HG02571 (cell line): ENCODE measurements around the gene NAB1.
A peak's percentile ranks its signal among the peaks of the same experiment; 100 is the strongest.

Source experiments
- ATAC-seq: cut with Tn5 transposase; IDR thresholded peaks from one replicate; pipeline ENCODE4 v1.9.1; 2021; ENCODE audit warnings: mild to moderate bottlenecking, moderate library complexity; ENCODE audit not compliant: unreplicated experiment

NAB1 gene

GRCh38 chr2:190636361-190636760, 12.5 kb upstream of the NAB1 start:
- no peak for ATAC-seq

GRCh38 chr2:190637281-190637734, 11.6 kb upstream of the NAB1 start:
- ATAC-seq, result no peak

- no peak for ATAC-seq
Measured at GRCh38 chr2:190637903-190638618, 10.8 kb upstream of the NAB1 start.

GRCh38 chr2:190640117-190640516, 8.8 kb upstream of the NAB1 start:
- ATAC-seq, result no peak

GRCh38 chr2:190641469-190641868, 7.4 kb upstream of the NAB1 start:
- ATAC-seq, result no peak

GRCh38 chr2:190646780-190647522, 1.9 kb upstream of the NAB1 start:
- ATAC-seq, result no peak

GRCh38 chr2:190648289-190649034, 421 bp upstream of the NAB1 start:
- ATAC-seq, result peak; percentile 62

GRCh38 chr2:190649798-190650390, 1.0 kb downstream of the NAB1 start:
- ATAC-seq, result no peak

- no peak for ATAC-seq
Measured at GRCh38 chr2:190651413-190651812, 2.5 kb downstream of the NAB1 start.

GRCh38 chr2:190653231-190653630, 4.3 kb downstream of the NAB1 start:
- no peak for ATAC-seq

GRCh38 chr2:190653931-190654330, 5.0 kb downstream of the NAB1 start:
- ATAC-seq, result no peak

GRCh38 chr2:190655113-190655512, 6.2 kb downstream of the NAB1 start:
- no peak for ATAC-seq

- ATAC-seq, result no peak
Measured at GRCh38 chr2:190655570-190655969, 6.7 kb downstream of the NAB1 start.

GRCh38 chr2:190656301-190656700, 7.4 kb downstream of the NAB1 start:
- ATAC-seq, result no peak

GRCh38 chr2:190657474-190658255, 8.8 kb downstream of the NAB1 start:
- ATAC-seq, result no peak

- no peak for ATAC-seq
Measured at GRCh38 chr2:190659553-190659952, 10.7 kb downstream of the NAB1 start.

GRCh38 chr2:190662754-190663153, 13.9 kb downstream of the NAB1 start:
- ATAC-seq, result no peak

- ATAC-seq, result no peak
Measured at GRCh38 chr2:190663348-190663747, 14.5 kb downstream of the NAB1 start.

GRCh38 chr2:190663839-190664238, 15.0 kb downstream of the NAB1 start:
- ATAC-seq, result no peak

- no peak for ATAC-seq
Measured at GRCh38 chr2:190664240-190664639, 15.4 kb downstream of the NAB1 start.
